GM19455 (cell line): ENCODE results near the gene CDC14B.

ENCODE experiments used
- ATAC-seq: cut with Tn5 transposase; IDR thresholded peaks from one replicate; pipeline ENCODE4 v1.9.1; 2021; ENCODE audit not compliant: unreplicated experiment

Gene CDC14B

GRCh38 chr9:96487029-96487396 lies 132.6 kb downstream of the CDC14B start:
- ATAC-seq: no peak

DNA sequence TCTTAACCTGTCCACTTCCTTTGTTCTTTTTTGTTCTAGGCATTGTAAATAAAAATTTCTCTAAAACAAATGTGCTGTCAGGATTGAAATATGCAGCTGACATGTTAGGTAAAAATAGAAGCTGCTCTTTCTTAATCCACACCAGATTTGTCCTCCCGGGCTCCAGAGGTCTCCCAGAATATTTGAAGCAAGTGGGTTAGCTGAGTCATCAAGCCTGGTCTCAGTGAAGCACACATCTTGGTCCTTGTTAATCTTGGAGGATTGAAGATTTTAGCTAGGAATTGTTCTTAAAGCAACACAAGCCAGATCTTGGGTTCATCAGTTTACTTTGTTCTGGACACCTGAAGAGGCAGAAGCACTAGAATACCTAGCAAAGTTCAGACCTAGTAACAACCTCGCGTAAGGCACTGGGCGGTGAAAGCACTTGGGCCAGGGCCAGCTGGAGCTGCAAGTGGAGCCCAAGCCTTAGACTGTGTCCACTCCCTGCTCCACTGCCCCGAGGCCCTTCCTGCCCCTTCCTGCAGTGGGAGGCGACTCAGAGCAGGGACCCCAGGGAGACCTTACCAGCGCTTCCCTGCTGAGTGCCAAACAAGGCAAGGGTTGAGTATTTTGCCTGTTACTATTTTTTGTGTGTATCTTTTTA lies 133.1 kb downstream of the CDC14B start:
- ATAC-seq: no peak

- no peak for ATAC-seq
Measured at GRCh38 chr9:96485280-96485679, 134.4 kb downstream of the CDC14B start.

- ATAC-seq: peak; percentile 89
Measured at GRCh38 chr9:96484521-96484931, 135.1 kb downstream of the CDC14B start.

DNA sequence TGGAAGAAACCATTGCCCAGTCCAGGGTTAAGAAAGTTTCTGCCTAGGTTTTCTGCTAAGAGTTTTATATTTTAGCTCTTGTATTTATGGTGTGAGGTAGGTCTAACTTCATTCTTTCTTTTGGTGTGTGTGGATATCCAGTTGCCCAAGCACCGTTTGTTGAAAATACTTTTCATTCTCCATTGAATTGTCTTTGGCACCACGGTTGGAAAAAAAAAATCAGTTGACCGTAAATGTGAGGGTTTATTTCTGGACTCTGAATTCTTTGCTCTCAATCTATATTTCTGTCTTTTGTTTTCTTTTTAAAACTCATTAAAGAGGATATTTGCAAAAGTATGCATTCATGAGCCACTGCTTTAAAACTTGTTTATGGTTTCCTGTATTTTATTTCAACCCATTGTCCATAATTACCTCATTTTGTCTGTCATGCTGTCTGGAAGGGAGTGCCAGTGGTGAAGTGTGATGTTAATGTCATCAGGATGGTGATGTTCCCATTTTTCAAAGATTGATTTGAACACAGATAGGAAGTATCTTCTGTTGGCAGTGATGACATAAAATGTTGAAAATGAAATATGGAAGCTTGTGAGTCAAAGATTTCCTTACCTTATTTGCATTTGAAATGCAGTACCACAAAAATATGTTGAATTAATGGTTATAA lies 135.8 kb downstream of the CDC14B start:
- no peak for ATAC-seq

- ATAC-seq: no peak
Measured at GRCh38 chr9:96483197-96483596, 136.4 kb downstream of the CDC14B start.

DNA sequence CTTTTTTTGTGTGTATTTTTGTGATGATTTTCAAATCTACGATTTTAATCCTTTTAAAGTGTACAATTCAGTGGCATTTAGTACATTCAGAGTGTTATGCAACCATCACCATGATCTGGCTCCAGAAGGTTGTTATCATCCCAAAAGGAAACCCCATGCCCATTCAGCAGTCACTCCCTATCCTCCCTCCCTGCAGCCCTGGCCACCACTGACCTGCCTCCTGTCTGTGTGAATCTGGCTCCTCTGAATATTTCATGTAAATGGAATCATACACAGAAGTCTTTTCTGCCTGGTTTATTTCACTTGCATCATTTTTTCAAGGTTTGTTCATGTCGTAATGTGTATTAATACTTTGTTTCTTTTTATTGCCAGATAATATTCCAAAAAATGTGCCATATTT lies 137.2 kb downstream of the CDC14B start:
- ATAC-seq: no peak

DNA sequence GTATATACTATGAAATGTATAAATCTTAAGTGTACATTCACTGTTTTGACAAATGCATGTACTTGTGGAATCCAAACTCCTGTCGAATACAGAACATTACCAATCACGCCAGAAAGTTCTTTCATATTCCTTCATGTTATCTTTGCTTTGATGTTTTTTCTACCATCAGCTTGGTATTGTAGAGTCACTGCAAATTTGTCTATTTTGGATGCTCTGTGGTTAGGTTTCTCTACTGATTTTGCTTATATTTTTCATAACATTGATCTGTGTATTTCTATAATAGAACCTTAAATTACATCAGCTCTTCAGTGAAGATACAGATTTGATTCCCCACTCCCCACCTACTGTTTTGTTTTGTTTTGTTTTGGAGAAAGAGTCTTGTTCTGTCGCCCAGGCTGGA lies 138.9 kb downstream of the CDC14B start:
- ATAC-seq: no peak

GRCh38 chr9:96478829-96479371 lies 140.7 kb downstream of the CDC14B start:
- peak; percentile 65 for ATAC-seq

DNA sequence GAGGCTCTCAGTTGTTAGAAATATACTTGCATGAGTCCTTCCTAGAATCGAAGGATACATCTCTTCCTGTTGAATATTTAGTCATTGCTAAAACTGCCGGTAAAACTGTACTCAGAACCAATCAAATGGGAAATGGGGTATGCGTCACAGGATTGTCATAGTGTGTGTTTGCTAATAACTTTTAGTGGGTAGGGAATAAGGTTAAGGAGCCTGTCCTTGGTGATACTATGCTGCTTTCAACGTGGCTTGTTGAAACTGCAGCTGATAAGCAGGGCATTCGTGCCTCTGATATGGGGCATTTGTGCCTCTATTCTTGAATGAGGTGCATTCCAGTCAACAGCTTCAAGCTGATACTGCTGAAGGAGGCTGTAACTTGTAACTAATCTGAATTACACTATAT lies 143.1 kb downstream of the CDC14B start:
- no peak for ATAC-seq

- no peak for ATAC-seq
Measured at GRCh38 chr9:96476013-96476412, 143.6 kb downstream of the CDC14B start.

DNA sequence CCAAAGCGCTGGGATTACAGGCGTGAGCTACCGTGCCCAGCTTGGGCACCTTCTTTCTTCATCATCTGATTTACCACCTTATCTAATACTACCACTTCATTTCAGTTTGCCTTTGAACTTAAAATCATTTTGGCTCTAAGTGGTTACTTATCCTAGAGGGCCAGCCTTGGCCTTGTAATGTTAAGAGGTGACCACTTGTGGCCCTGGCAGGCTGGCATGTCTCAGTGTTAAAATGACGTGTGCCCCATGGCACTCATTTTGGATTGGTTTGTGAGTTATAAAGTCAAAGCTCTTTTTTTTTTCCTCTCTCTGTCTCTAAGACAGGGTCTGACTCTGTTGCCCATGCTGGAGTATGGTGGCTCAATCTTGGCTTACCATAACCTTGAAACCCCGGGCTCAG lies 151.9 kb downstream of the CDC14B start:
- ATAC-seq: no peak

GRCh38 chr9:96464426-96464825 lies 155.2 kb downstream of the CDC14B start:
- ATAC-seq: no peak

- ATAC-seq: no peak
Measured at GRCh38 chr9:96462541-96462940, 157.1 kb downstream of the CDC14B start.

DNA sequence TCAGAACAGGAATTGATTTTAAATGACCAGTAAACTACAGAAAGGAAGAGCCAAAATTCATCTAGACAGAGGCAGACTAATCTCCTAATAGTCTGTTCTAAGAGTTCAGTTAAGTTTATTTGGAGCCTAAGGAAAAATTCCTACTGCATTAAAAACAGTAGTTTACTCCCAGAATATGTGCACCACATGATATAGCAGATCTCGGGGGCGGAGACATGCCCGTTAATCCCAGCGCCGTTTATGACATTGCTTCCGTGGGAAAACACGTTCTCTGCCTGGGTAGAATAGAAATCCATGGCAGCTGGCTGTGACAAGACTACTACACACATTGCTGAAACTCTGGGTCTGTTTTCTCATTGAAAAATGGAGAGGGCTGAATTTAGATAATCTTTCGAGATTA lies 158.3 kb downstream of the CDC14B start:
- ATAC-seq: no peak

DNA sequence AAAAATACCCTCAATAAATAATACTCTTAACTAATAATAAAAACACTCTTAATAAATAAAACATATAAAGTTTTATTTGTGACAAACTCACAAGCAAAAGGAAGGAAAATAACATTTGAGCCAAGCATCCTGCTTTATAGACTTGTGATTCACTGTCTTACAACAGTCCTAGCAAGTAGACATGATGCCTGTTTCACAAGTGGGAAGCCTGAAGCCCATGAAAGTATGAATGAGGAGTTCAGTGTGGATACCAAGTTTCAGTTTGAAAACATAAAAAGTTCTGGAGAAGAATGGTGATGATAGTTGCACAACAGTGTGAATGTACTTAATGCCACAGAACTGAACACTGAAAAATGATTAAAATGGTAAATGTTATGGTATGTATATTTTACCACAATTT lies 158.8 kb downstream of the CDC14B start:
- no peak for ATAC-seq

DNA sequence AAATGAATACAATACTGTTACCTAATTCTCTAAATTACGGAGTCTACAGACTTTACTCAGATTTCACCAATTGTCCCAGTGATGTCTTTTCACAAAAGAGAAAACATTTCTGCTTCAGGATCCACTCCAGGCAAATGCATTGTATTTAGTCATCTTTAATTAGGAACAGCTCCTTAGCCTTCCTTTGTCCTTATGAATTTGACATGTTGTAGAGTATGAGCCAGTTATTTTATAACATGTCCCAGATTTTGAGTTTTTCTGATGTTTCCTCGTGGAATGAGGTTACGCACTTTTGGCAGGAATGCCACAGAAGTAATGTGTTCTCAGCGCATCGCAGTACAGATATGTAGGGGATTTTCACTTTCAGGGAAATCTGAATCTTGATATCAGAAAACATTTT lies 159.2 kb downstream of the CDC14B start:
- no peak for ATAC-seq

DNA sequence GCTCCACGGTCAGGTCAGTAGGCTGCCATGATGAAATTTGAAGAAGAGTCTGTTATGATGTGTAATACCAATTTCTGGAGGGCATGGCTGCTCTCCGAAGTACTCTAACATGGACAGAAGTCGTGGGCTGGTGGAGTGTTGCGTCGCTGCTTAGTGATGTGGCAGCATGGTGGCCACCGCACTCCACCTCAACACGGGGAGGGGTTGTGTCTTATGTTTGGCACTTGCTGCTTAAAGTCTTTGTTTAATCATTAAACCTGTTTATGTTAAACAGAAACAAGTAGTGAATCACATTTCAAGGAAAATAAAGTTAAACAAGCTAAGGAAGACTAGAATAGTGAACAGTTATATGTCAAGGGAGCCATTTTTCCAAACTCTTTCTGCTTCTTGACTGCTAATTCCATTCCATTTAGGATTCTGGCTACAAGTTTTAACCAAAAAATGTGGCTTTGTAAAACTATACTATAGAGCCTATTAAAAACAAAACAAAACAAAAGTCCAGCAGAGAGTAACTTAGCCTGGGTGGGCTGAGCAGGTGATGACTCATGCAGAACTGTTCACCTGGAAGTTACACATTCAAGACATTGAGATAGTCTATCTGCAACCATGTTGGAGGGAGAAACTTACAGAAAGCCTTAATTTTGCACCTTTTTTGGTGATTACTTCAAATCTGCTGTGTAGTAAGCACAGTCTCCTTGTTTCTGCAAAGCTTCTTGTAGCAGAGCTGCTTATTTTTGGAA lies 160.2 kb downstream of the CDC14B start:
- ATAC-seq: no peak

- ATAC-seq: no peak
Measured at GRCh38 chr9:96458226-96458625, 161.4 kb downstream of the CDC14B start.

- ATAC-seq: no peak
Measured at GRCh38 chr9:96457266-96457665, 162.4 kb downstream of the CDC14B start.

DNA sequence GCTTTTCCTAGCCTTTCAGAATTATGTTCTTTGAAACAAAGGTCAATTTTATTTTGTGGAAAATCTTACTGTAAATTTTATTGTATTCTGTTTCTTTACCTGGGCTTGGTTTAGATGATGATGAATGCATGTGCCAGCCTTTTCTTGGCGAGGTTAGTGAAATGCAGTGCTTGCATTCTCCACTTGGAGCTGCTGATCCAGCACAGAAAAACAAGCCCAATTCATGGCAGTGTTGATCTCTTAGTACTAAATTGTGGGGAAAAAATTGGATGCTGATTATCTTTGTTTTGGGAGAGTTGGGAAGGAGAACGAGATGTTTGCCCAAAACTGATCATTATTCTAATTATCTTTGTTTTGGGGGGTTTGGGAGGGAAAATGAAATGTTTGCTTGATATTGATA lies 166.0 kb downstream of the CDC14B start:
- ATAC-seq: no peak
